HG03457 (cell line): ENCODE results near the gene PCDHA4.
"Not testable (repeated sequence)": the region's sequence is repeated elsewhere in the genome, so short reads cannot be mapped to it uniquely, and the experiment has no call there.

ENCODE experiments used
- ATAC-seq: cut with Tn5 transposase; IDR thresholded peaks from one replicate; pipeline ENCODE4 v1.9.1; 2021; ENCODE audit warnings: moderate number of reproducible peaks; ENCODE audit not compliant: unreplicated experiment

Gene PCDHA4

DNA sequence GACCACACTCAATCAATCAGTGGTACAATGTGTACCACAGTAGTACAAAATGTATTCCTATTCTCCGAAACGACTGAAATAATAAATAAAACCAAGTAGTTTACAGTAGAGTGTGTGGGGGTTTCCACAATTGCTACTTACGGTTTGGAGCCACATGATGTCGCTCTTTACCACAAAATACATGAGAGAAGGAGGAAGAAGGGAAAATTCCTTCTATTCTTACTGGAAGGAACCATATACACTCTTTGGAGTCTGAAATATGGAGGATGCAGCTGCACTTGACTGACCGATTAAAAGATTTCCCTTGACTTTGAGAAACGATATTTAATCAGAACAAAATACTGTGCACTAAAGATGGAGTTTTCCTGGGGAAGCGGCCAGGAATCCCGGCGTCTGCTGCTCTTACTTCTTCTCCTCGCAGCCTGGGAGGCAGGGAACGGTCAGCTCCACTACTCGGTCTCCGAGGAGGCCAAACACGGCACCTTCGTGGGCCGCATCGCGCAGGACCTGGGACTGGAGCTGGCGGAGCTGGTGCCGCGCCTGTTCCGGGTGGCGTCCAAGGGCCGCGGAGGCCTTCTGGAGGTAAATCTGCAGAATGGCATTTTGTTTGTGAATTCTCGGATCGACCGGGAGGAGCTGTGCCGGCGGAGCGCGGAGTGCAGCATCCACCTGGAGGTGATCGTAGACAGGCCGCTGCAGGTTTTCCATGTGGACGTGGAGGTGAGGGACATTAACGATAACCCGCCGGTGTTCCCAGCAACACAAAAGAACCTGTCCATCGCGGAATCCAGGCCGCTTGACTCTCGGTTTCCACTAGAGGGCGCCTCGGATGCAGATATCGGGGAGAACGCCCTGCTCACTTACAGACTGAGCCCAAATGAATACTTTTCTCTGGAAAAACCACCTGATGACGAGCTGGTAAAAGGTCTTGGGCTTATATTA lies at the start of gene PCDHA4:
TSS of gene PCDHA4 (plus strand) at position 235 of the 942 bp plus-strand sequence.
- ATAC-seq, result no peak

DNA sequence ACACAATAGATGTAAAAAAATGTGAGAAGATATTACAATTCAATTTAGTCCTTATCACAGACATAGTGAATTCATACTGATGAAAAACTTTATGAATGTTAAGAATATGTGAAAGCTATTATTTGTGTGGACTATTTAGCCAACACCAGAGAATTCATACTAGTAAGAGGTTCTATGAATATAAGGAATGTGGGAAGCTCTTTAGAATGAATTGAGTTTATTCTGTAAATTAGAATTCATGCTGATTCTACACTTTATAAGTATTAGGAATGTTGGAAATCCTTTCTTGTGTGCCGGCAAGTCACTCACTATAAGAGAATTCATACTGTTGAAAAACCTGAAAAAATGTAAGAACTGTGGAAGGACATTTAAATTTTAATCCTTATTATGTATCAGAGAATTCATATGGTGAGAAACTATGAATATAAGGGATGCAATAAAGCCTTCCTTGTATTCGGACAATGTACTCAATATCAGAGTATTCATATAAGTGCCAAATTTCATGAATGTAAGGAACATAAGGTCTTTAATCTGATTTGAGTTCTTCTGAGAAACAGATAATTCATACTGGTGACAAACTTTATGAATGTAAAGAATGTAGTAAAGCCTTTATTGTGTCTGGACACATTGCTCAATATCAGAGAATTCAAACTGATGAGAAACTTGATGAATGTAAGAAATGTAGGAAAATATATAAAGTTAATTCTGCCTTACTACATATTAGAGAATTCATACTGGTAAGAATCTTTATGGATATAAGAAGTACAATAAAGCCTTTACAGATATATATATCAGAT lies 42.5 kb upstream of the PCDHA4 start:
- ATAC-seq, result no peak

DNA sequence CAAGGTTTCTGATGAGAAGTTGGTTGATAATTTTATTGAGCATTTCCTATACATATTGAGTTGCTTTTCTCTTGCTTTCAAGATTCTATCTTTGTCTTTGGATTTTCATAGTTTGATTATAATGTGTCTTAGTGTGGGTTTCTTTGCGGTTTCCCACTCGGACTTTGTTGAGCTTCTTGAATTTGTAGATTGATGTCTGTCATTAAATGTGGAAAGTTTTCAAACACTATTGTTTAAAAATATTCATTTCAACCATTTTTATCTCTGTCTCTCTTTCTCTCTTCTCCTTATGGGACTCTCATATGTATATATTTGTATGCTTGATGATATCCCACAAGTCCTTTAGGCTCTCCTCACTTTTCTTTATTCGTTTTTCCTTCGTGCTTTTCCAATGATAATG lies 39.4 kb upstream of the PCDHA4 start:
- no peak for ATAC-seq

DNA sequence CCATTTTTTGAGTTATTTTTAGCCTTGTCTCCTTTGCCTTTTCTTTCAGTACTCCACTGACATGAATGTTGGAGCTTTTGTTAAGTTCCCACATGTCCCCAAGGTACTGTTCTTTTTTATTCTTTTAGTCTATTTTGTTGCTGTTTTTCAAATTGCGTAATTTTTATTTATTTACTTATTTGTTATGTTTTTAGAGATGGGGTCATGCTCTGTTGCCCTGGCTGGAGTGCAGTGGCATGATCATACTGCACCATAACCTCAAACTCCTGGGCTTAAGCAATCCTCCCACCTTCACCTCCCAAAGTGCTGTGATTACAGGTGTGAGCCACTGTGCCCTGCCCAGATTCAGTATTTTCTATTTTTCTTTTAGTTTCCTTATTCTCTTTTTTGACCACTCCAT lies 26.4 kb upstream of the PCDHA4 start:
- no peak for ATAC-seq

DNA sequence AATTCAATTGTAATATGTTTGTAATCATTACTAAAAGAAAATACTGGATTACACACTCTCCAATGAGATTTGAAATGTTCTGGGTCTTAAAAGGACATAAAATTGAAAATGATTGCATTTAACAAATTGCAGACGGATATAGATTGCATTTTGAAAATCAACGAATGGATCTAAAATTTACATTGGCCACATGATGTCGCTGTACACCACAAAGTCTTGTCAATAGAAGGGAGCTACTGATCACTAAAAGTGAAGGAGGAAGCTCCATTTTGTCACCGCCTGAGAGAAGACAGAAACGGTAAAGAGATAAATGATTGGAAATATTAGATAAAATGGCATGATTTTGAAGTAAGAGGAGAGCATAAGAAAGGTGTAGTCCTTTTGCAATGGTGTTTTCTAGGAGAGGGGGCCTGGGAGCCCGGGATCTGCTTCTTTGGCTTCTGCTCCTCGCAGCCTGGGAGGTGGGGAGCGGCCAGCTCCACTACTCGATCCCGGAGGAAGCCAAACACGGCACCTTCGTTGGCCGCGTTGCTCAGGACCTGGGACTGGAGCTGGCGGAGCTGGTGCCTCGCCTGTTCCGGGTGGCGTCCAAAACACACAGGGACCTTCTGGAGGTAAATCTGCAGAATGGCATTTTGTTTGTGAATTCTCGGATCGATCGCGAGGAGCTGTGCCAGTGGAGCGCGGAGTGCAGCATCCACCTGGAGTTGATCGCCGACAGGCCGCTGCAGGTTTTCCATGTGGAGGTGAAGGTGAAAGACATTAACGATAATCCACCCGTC lies 20.8 kb upstream of the PCDHA4 start, which contains the start of gene PCDHA1:
TSS of gene PCDHA1 (plus strand) at position 236 of the 782 bp plus-strand sequence.
- ATAC-seq, result no peak

DNA sequence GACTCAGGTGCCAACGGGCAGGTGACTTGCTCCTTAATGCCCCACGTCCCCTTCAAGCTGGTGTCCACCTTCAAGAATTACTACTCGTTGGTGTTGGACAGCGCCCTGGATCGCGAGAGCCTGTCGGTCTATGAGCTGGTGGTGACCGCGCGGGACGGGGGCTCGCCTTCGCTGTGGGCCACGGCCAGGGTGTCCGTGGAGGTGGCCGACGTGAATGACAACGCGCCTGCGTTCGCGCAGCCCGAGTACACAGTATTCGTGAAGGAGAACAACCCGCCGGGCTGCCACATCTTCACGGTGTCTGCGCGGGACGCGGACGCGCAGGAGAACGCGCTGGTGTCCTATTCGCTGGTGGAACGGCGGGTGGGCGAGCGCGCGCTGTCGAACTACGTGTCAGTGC lies 19.4 kb upstream of the PCDHA4 start:
- not testable (repeated sequence) for ATAC-seq

DNA sequence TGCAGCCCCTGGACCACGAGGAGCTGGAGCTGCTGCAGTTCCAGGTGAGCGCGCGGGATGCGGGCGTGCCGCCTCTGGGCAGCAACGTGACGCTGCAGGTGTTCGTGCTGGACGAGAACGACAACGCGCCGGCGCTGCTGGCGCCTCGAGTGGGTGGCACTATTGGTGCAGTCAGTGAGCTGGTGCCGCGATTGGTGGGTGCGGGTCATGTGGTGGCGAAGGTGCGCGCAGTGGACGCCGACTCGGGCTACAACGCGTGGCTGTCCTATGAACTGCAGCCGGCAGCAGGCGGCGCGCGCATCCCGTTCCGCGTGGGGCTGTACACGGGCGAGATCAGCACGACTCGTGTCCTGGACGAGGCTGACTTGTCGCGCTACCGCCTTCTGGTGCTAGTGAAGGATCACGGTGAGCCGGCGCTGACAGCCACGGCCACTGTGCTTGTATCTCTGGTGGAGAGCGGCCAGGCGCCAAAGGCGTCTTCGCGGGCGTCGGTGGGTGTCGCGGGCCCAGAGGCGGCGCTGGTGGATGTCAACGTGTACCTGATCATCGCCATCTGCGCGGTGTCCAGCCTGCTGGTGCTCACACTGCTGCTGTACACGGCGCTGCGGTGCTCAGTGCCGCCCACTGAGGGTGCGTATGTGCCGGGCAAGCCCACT lies 18.9 kb upstream of the PCDHA4 start:
- not testable (repeated sequence) for ATAC-seq

DNA sequence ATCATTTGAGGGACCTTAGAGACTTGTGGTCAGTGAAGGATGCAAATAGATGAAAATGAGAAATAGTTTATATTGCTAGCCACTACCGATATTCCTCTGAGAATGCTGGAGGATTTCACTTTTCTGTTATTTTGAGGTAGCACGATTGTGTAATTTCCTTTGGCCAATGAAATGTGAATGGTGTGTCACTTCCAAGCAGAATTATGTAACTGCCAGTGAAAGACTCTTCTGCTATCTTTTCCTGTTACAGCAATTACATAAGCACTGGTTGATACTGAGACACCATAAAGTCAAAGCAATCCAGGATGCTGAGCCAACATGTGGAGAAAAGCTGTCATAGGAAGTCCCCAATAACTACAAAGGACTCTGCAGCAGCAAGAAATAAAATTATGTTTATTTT lies 15.8 kb upstream of the PCDHA4 start:
- ATAC-seq, result no peak

DNA sequence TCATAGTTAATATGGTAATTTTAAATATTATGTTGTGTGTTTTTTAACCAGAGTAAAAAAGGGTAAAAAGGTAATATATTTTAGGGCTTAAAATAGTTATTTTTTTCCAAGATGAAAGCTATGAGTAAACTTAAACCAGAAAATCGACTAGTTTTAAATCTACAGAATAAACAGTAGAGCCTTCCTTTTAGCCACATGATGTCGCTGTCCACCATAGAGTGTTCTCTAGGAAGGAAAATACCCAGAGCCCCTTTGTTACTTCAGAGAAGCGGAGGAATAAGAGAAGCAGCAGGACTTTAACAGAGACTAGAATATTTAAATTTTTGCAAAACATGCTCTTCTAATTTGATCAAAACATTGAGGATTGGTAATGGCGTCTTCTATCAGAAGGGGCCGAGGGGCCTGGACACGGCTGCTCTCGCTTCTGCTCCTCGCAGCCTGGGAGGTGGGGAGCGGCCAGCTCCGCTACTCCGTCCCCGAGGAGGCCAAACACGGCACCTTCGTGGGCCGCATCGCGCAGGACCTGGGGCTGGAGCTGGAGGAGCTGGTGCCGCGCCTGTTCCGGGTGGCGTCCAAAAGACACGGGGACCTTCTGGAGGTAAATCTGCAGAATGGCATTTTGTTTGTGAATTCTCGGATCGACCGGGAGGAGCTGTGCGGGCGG lies 12.1 kb upstream of the PCDHA4 start, which contains the start of gene PCDHA2:
TSS of gene PCDHA2 (plus strand) at position 258 of the 664 bp plus-strand sequence.
- ATAC-seq, result no peak

DNA sequence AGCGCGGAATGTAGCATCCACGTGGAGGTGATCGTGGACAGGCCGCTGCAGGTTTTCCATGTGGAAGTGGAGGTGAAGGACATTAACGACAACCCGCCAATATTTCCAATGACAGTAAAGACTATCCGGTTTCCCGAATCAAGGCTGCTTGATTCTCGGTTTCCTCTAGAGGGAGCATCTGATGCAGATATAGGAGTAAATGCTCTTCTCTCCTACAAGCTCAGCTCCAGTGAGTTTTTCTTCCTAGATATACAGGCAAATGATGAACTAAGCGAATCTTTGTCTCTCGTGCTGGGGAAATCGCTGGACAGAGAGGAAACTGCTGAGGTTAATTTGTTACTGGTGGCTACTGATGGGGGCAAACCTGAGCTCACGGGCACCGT lies 11.6 kb upstream of the PCDHA4 start:
- no peak for ATAC-seq

DNA sequence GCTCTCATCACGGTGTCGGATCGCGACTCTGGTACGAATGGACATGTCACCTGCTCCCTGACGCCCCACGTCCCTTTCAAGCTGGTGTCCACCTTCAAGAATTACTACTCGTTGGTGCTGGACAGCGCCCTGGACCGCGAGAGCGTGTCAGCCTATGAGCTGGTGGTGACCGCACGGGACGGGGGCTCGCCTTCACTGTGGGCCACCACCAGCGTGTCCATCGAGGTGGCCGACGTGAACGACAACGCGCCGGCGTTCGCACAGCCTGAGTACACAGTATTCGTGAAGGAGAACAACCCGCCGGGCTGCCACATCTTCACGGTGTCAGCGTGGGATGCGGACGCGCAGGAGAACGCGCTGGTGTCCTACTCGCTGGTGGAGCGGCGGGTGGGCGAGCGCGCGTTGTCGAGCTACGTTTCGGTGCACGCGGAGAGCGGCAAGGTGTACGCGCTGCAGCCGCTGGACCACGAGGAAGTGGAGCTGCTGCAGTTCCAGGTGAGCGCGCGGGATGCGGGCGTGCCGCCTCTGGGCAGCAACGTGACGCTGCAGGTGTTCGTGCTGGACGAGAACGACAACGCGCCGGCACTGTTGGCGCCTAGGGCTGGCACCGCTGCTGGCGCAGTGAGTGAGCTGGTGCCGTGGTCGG lies 10.7 kb upstream of the PCDHA4 start:
- ATAC-seq, result not testable (repeated sequence)

DNA sequence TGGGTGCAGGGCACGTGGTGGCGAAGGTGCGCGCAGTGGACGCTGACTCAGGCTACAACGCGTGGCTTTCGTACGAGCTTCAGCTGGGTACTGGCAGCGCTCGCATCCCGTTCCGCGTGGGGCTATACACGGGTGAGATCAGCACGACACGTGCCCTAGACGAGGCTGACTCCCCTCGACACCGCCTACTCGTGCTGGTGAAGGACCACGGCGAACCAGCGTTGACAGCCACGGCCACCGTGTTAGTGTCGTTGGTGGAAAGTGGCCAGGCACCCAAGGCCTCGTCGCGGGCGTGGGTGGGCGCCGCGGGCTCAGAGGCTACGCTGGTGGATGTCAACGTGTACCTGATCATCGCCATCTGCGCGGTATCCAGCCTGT lies 10.2 kb upstream of the PCDHA4 start:
- no peak for ATAC-seq

DNA sequence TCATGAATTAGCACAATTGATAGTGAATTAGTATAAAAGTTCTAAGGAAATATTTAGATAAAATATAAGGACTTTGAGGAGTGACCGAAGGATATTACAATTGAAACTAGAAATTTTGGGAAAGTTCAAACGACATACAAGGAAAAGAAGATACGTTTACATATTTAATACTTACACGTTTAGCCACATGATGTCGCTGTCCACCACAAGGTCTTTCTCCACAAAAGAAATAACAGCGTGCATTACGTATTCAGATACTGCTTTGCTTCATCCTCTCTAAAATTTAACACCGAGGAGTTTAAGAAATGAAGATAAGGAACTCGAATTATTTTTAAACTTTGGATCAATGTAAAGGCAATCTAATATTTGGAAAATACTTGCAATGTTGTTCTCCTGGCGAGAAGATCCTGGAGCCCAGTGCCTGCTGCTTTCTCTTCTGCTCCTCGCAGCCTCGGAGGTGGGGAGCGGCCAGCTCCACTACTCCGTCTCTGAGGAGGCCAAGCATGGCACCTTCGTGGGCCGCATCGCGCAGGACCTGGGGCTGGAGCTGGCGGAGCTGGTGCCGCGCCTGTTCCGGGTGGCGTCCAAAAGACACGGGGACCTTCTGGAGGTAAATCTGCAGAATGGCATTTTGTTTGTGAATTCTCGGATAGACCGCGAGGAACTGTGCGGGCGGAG lies 5.9 kb upstream of the PCDHA4 start, which contains the start of gene PCDHA3:
TSS of gene PCDHA3 (plus strand) at position 242 of the 678 bp plus-strand sequence.
- ATAC-seq, result no peak

DNA sequence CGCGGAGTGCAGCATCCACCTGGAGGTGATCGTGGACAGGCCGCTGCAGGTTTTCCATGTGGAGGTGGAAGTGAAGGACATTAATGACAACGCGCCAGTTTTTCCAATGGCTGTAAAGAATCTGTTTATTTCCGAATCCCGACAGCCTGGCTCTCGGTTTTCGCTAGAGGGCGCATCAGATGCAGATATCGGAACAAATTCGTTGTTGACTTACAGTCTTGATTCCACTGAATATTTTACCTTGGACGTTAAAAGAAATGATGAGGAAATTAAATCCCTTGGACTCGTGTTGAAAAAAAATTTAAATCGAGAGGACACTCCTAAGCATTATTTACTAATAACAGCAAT lies 5.4 kb upstream of the PCDHA4 start:
- ATAC-seq, result no peak

DNA sequence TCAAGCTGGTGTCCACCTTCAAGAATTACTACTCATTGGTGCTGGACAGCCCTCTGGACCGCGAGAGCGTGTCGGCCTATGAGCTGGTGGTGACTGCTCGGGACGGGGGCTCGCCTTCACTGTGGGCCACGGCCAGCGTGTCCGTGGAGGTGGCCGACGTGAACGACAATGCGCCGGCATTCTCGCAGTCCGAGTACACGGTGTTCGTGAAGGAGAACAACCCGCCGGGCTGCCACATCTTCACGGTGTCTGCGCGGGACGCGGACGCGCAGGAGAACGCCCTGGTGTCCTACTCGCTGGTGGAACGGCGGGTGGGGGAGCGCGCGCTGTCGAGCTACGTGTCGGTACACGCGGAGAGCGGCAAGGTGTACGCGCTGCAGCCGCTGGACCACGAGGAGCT lies 4.5 kb upstream of the PCDHA4 start:
- not testable (repeated sequence) for ATAC-seq

DNA sequence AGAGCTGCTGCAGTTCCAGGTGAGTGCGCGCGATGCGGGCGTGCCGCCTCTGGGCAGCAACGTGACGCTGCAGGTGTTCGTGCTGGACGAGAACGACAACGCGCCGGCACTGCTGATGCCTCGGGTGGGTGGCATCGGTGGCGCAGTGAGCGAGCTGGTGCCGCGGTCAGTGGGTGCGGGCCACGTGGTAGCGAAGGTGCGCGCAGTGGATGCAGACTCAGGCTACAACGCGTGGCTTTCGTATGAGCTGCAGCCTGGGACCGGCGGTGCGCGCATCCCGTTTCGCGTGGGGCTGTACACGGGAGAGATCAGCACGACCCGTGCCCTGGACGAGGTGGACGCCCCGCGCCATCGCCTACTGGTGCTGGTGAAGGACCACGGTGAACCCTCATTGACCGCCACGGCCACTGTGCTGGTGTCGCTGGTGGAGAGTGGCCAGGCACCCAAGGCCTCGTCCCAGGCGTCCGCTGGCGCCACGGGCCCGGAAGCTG lies 4.0 kb upstream of the PCDHA4 start:
- ATAC-seq, result no peak

DNA sequence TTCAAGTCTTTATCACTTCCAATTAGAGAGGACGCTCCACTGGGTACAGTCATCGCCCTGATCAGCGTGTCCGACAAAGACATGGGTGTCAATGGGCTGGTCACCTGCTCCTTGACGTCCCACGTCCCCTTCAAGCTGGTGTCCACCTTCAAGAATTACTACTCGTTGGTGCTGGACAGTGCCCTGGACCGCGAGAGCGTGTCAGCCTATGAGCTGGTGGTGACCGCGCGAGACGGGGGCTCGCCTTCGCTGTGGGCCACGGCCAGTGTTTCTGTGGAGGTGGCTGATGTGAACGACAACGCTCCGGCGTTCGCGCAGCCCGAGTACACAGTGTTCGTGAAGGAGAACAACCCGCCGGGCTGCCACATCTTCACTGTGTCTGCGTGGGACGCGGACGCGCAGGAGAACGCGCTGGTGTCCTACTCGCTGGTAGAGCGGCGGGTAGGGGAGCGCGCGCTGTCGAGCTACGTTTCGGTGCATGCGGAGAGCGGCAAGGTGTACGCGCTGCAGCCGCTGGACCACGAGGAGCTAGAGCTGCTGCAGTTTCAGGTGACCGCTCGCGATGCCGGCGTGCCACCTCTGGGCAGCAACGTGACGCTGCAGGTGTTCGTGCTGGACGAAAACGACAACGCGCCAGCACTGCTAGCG lies 1.5 kb downstream of the PCDHA4 start:
- ATAC-seq, result not testable (repeated sequence)

DNA sequence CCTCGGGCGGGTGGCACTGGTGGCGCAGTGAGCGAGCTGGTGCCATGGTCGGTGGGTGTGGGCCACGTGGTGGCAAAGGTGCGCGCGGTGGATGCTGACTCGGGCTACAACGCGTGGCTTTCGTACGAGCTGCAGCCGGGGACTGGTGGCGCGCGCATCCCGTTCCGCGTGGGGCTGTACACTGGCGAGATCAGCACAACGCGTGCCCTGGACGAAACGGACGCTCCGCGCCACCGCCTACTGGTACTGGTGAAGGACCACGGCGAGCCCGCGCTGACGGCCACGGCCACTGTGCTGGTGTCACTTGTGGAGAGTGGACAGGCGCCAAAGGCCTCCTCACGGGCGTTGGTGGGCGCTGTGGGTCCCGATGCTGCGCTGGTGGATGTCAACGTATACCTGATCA lies 2.0 kb downstream of the PCDHA4 start:
- ATAC-seq, result no peak
